ENCODE results near the gene NUAK1. TPM values are rescaled to one million over a fixed set of nuclear protein-coding genes. Genes with fewer than 3 reads are reported as not detected.

NUAK1 gene
- total RNA-seq, 6 donors from 2014 or later = 7.1 to 28.7 (median 10.9) TPM

GRCh38 chr12:106027911-106028310 lies 110.8 kb downstream of the NUAK1 start:
- Histone ChIP-seq H3K27me3 (no peaks in the 10 kb centered on the region), H3K4me1 (no peaks in the 10 kb centered on the region), H3K9me3 (no peaks in the 10 kb centered on the region), H3K27ac (no peak overlapping the region), H3K4me3 (no peak overlapping the region), H3K36me3 (no peaks in the 10 kb centered on the region)
- DNase-seq (no peak), ATAC-seq (ENCODE audit: low FRiP score in 2 of 2) (no peak)
- WGBS, 2 donors = 89 to 91% methylated on average over 6 of the region's 6 CpGs
- TF ChIP-seq EP300 (IDR thresholded peaks at IDR 0.05) = no peak

GRCh38 chr12:106027286-106027685 lies 111.5 kb downstream of the NUAK1 start:
- H3K4me1 ChIP-seq = peaks cover 0 to 2% (median 0%) of the 10 kb centered on the region in 4 donors
- no peak for DNase-seq
- TF ChIP-seq EP300 (IDR thresholded peaks at IDR 0.05) (no peak), CTCF (IDR thresholded peaks at IDR 0.05) (no peak), POLR2AphosphoS5 (IDR thresholded peaks at IDR 0.05) (no peak), POLR2A (IDR thresholded peaks at IDR 0.05) (no peak)
- H3K9me3 ChIP-seq = no peaks in the 10 kb centered on the region
- no peak for ATAC-seq (ENCODE audit: low FRiP score in 2 of 2)
- H3K27me3 ChIP-seq = no peaks in the 10 kb centered on the region
- no peak overlapping the region for H3K27ac ChIP-seq
- H3K36me3 ChIP-seq = no peaks in the 10 kb centered on the region
- 86 to 88% methylated on average over 5 of the region's 5 CpGs for WGBS, 2 donors
- no peak overlapping the region for H3K4me3 ChIP-seq

- no peaks in the 10 kb centered on the region for H3K27me3 ChIP-seq
- ATAC-seq (ENCODE audit: low FRiP score in 2 of 2) = no peak
- WGBS, 2 donors = 75 to 90% methylated on average over 2 of the region's 2 CpGs
- TF ChIP-seq POLR2A (IDR thresholded peaks at IDR 0.05) (no peak), POLR2AphosphoS5 (IDR thresholded peaks at IDR 0.05) (no peak), CTCF (IDR thresholded peaks at IDR 0.05) (no peak), EP300 (IDR thresholded peaks at IDR 0.05) (no peak)
- H3K36me3 ChIP-seq = no peaks in the 10 kb centered on the region
- H3K27ac ChIP-seq = no peak overlapping the region
- no peaks in the 10 kb centered on the region for H3K9me3 ChIP-seq
- H3K4me3 ChIP-seq = no peak overlapping the region
- peaks cover 3 to 14% (median 7%) of the 10 kb centered on the region in 4 donors for H3K4me1 ChIP-seq
- DNase-seq = no peak
Measured at GRCh38 chr12:106025129-106025528, 113.6 kb downstream of the NUAK1 start.

GRCh38 chr12:106023039-106023438 lies 115.7 kb downstream of the NUAK1 start:
- H3K4me1 ChIP-seq = peaks cover 3 to 14% (median 7%) of the 10 kb centered on the region in 4 donors
- H3K27ac ChIP-seq = no peak overlapping the region
- DNase-seq (no peak), ATAC-seq (ENCODE audit: low FRiP score in 2 of 2) (no peak)
- H3K9me3 ChIP-seq = peaks cover 3 to 7% (median 6%) of the 10 kb centered on the region in 4 donors
- 85 to 90% methylated on average over 2 of the region's 2 CpGs for WGBS, 2 donors
- H3K36me3 ChIP-seq = no peaks in the 10 kb centered on the region
- no peak overlapping the region for H3K4me3 ChIP-seq
- no peak for TF ChIP-seq EP300 (IDR thresholded peaks at IDR 0.05)
- TF ChIP-seq CTCF (IDR thresholded peaks at IDR 0.05) = no peak
- no peak for TF ChIP-seq POLR2A (IDR thresholded peaks at IDR 0.05)
- no peak for TF ChIP-seq POLR2AphosphoS5 (IDR thresholded peaks at IDR 0.05)
- no peaks in the 10 kb centered on the region for H3K27me3 ChIP-seq

GRCh38 chr12:106022568-106023012 lies 116.2 kb downstream of the NUAK1 start:
- no peak for DNase-seq
- no peak for ATAC-seq (ENCODE audit: low FRiP score in 2 of 2)
- Histone ChIP-seq H3K27ac (no peak overlapping the region), H3K9me3 (peaks cover 3 to 7% (median 6%) of the 10 kb centered on the region in 4 donors), H3K36me3 (no peaks in the 10 kb centered on the region), H3K4me3 (no peak overlapping the region), H3K4me1 (peaks cover 3 to 14% (median 7%) of the 10 kb centered on the region in 4 donors), H3K27me3 (no peaks in the 10 kb centered on the region)
- 49 to 74% methylated on average over 5 of the region's 5 CpGs for WGBS, 2 donors
- TF ChIP-seq POLR2AphosphoS5 (IDR thresholded peaks at IDR 0.05) = no peak
- no peak for TF ChIP-seq EP300 (IDR thresholded peaks at IDR 0.05)
- TF ChIP-seq POLR2A (IDR thresholded peaks at IDR 0.05) = no peak
- no peak for TF ChIP-seq CTCF (IDR thresholded peaks at IDR 0.05)
